ENCODE results near the gene KBTBD6.
"Not testable (repeated sequence)": the region's sequence is repeated elsewhere in the genome, so short reads cannot be mapped to it uniquely, and the experiment has no call there.

The KBTBD6 gene

GRCh38 chr13:41133951-41134350 lies 1.3 kb upstream of the KBTBD6 start:
- in situ Hi-C loops (cut with MboI; ENCODE audit: low sequenced_read_pairs) = no loop called here

- in situ Hi-C loops (cut with MboI; ENCODE audit: low sequenced_read_pairs) = not testable (repeated sequence)
Observed at GRCh38 chr13:41131660-41132511, 716 bp downstream of the KBTBD6 start.

GRCh38 chr13:41131189-41131588 lies 1.4 kb downstream of the KBTBD6 start:
- in situ Hi-C loops (cut with MboI; ENCODE audit: low sequenced_read_pairs) = not testable (repeated sequence)

- in situ Hi-C loops (cut with MboI; ENCODE audit: low sequenced_read_pairs) = no loop called here
Observed at GRCh38 chr13:41130356-41130755, 2.2 kb downstream of the KBTBD6 start.

GRCh38 chr13:41127701-41128100 lies 4.9 kb downstream of the KBTBD6 start:
- in situ Hi-C loops (cut with MboI; ENCODE audit: low sequenced_read_pairs) = no loop called here

- in situ Hi-C loops (cut with MboI; ENCODE audit: low sequenced_read_pairs) = no loop called here
Observed at GRCh38 chr13:41122838-41123237, 9.8 kb downstream of the KBTBD6 start.

GRCh38 chr13:41117869-41118268 lies 14.7 kb downstream of the KBTBD6 start:
- in situ Hi-C loops (cut with MboI; ENCODE audit: low sequenced_read_pairs) = no loop called here

GRCh38 chr13:41111454-41111853 lies 21.1 kb downstream of the KBTBD6 start:
- in situ Hi-C loops (cut with MboI; ENCODE audit: low sequenced_read_pairs) = no loop called here

- in situ Hi-C loops (cut with MboI; ENCODE audit: low sequenced_read_pairs) = no loop called here
Observed at GRCh38 chr13:41107584-41108014, 25.0 kb downstream of the KBTBD6 start.

- in situ Hi-C loops (cut with MboI; ENCODE audit: low sequenced_read_pairs) = no loop called here
Observed at GRCh38 chr13:41107104-41107571, 25.5 kb downstream of the KBTBD6 start.

- in situ Hi-C loops (cut with MboI; ENCODE audit: low sequenced_read_pairs) = no loop called here
Observed at GRCh38 chr13:41099986-41100385, 32.6 kb downstream of the KBTBD6 start.

- in situ Hi-C loops (cut with MboI; ENCODE audit: low sequenced_read_pairs) = no loop called here
Observed at GRCh38 chr13:41098761-41099160, 33.8 kb downstream of the KBTBD6 start.

- in situ Hi-C loops (cut with MboI; ENCODE audit: low sequenced_read_pairs) = not testable (repeated sequence)
Observed at GRCh38 chr13:41095681-41096080, 36.9 kb downstream of the KBTBD6 start.

- in situ Hi-C loops (cut with MboI; ENCODE audit: low sequenced_read_pairs) = loop anchor here (10.0 kb wide), 1 partner anchor 139 kb away; no protein-coding TSS in a partner anchor
Observed at GRCh38 chr13:41085961-41086585, 46.5 kb downstream of the KBTBD6 start.

- in situ Hi-C loops (cut with MboI; ENCODE audit: low sequenced_read_pairs) = loop anchor here (10.0 kb wide), 1 partner anchor 145 kb away; no protein-coding TSS in a partner anchor
Observed at GRCh38 chr13:41079725-41080124, 52.9 kb downstream of the KBTBD6 start.

Data from HL-60/S4 (cell line).